Adipose tissue (tissue), 3 donors: Measurements from ENCODE around the gene SLC46A1. TPM values are rescaled to one million over a fixed set of nuclear protein-coding genes. Genes with fewer than 3 reads are reported as not detected.

Source experiments
- polyA plus RNA-seq, 3 donors: library from polyadenylated mRNA; stranded (reverse); fragments of 200-250 nt; gene quantifications; one replicate each; pipeline ENCODE4 v1.2.3, GENCODE V29; 2013
- donor health status: healthy with polysubstance abuse.
- donor health status: Bipolar disorder and iron deficiency.
- donor health status: healthy.

The SLC46A1 gene
- polyA plus RNA-seq, 3 donors = 1.2 to 5.3 (median 3.9) TPM

Other genes starting within 250 kb of the SLC46A1 start
- 10 to 100 TPM in 1 of 3 donors, 1 to 10 TPM in 2; 3.6 to 56.1 (median 4.9) TPM for gene TMEM97, start 87.0 kb downstream of the SLC46A1 start, polyA plus RNA-seq
- gene IFT20, start 70.7 kb downstream of the SLC46A1 start, polyA plus RNA-seq = 10 to 100 TPM; 27.9 to 67.0 (median 66.0) TPM
- gene TNFAIP1, start 70.5 kb downstream of the SLC46A1 start, polyA plus RNA-seq = 10 to 100 TPM; 18.1 to 38.0 (median 22.9) TPM
- gene POLDIP2, start 48.7 kb downstream of the SLC46A1 start, polyA plus RNA-seq = 10 to 100 TPM; 55.1 to 89.6 (median 58.5) TPM
- not detected for gene SEBOX, start 41.0 kb downstream of the SLC46A1 start, polyA plus RNA-seq
- gene VTN, start 35.9 kb downstream of the SLC46A1 start, polyA plus RNA-seq = 1 to 10 TPM; 2.1 to 6.9 (median 2.1) TPM
- 10 to 100 TPM in 1 of 3 donors, 1 to 10 TPM in 2; 3.7 to 13.1 (median 9.8) TPM for gene SARM1, start 34.5 kb downstream of the SLC46A1 start, polyA plus RNA-seq
- gene SLC13A2, start 67.4 kb upstream of the SLC46A1 start, polyA plus RNA-seq = under 1 TPM in 2 of 3 donors, not detected in 1; 0.03 to 0.09 TPM
- under 1 TPM in 2 of 3 donors, not detected in 1; 0.01 to 0.03 TPM for gene FOXN1, start 100.1 kb upstream of the SLC46A1 start, polyA plus RNA-seq
- 10 to 100 TPM; 12.5 to 16.6 (median 15.0) TPM for gene UNC119, start 146.4 kb upstream of the SLC46A1 start, polyA plus RNA-seq
- gene PIGS, start 165.3 kb upstream of the SLC46A1 start, polyA plus RNA-seq = 10 to 100 TPM; 18.9 to 60.3 (median 24.8) TPM
- 10 to 100 TPM in 2 of 3 donors, 1 to 10 TPM in 1; 5.4 to 59.0 (median 23.8) TPM for gene ALDOC, start 170.7 kb upstream of the SLC46A1 start, polyA plus RNA-seq
- gene SPAG5, start 192.8 kb upstream of the SLC46A1 start, polyA plus RNA-seq = 1 to 10 TPM; 1.5 to 3.3 (median 2.9) TPM
- gene RSKR, start 208.0 kb upstream of the SLC46A1 start, polyA plus RNA-seq = 1 to 10 TPM; 1.8 to 3.3 (median 2.9) TPM
- 10 to 100 TPM; 19.6 to 42.6 (median 33.7) TPM for gene BLTP2, start 238.9 kb upstream of the SLC46A1 start, polyA plus RNA-seq